Cardiac fibroblast (primary cell): Measurements from ENCODE around the gene SHANK3.
A peak's percentile ranks its signal among the peaks of the same experiment; 100 is the strongest.
"Not testable (repeated sequence)": the region's sequence is repeated elsewhere in the genome, so short reads cannot be mapped to it uniquely, and the experiment has no call there.

Experiments used
- DNase-seq, 2 donors: peaks; one replicate each; pipeline versions ENCODE4 v3.0.0 to v3.0.0-alpha.2; 2010; ENCODE audit warnings: low read depth in 2 of 2
- H3K4me3 ChIP-seq, 2 donors: replicated peaks in 1 of 2; 1 replicate in 1 of 2; 2 replicates in 1 of 2; pipeline ENCODE4 v1.5.1; 2011; ENCODE audit warnings: low read depth in 2 of 2, low read length in 2 of 2, mild to moderate bottlenecking in 2 of 2, moderate library complexity in 1 of 2
- CTCF ChIP-seq: IDR thresholded peaks from one replicate; pipeline ENCODE4 v1.5.1; 2011; ENCODE audit warnings: low read depth, mild to moderate bottlenecking, low read length, inconsistent platforms

SHANK3 gene

GRCh38 chr22:50640857-50641647, 31.6 kb upstream of the SHANK3 start:
- H3K4me3 ChIP-seq: no peak overlapping the region
- peak in 1 of 2 donors; percentile 62 for DNase-seq
- no peak for TF ChIP-seq CTCF

GRCh38 chr22:50641696-50642607, 30.7 kb upstream of the SHANK3 start:
- DNase-seq: peak; percentile 30 to 84
- H3K4me3 ChIP-seq: no peak overlapping the region
- peak; percentile 37 for TF ChIP-seq CTCF

GRCh38 chr22:50643021-50643820, 29.4 kb upstream of the SHANK3 start:
- not testable (repeated sequence) for DNase-seq, H3K4me3 ChIP-seq

GRCh38 chr22:50643821-50644101, 28.9 kb upstream of the SHANK3 start:
- not testable (repeated sequence) for H3K4me3 ChIP-seq, DNase-seq

GRCh38 chr22:50653256-50653655, 19.4 kb upstream of the SHANK3 start:
- no peak overlapping the region for H3K4me3 ChIP-seq
- no peak for DNase-seq
- TF ChIP-seq CTCF: no peak

- not testable (repeated sequence) for H3K4me3 ChIP-seq, DNase-seq
Observed at GRCh38 chr22:50654664-50655063, 18.0 kb upstream of the SHANK3 start.

- DNase-seq: peak; percentile 62 to 71
- H3K4me3 ChIP-seq: no peak overlapping the region
- TF ChIP-seq CTCF: no peak
Observed at GRCh38 chr22:50656122-50657070, 16.2 kb upstream of the SHANK3 start.
